GM18508 (cell line): ENCODE results near the gene S100A13.

Experiments used
- ATAC-seq: cut with Tn5 transposase; IDR thresholded peaks from one replicate; pipeline ENCODE4 v1.9.1; 2021; ENCODE audit warnings: moderate number of reproducible peaks; ENCODE audit not compliant: insufficient read depth, unreplicated experiment

The S100A13 gene

GRCh38 chr1:153628638-153629342 is 1.5 kb upstream of the S100A13 start:
- no peak for ATAC-seq

- ATAC-seq = no peak
Measured at GRCh38 chr1:153627715-153628626, 666 bp upstream of the S100A13 start, which contains the start of gene S100A1. Gene S100A1, plus strand, starts transcription at chr1:153628434. Its CDS starts 2,088 bp downstream, at chr1:153630522.

- no peak for ATAC-seq
Measured at GRCh38 chr1:153626477-153626903, 815 bp downstream of the S100A13 start.

- no peak for ATAC-seq
Measured at GRCh38 chr1:153624965-153625611, 2.2 kb downstream of the S100A13 start.

GRCh38 chr1:153623101-153623500 is 4.2 kb downstream of the S100A13 start:
- no peak for ATAC-seq

GRCh38 chr1:153619171-153619570 is 8.1 kb downstream of the S100A13 start:
- ATAC-seq = no peak

- ATAC-seq = no peak
Measured at GRCh38 chr1:153617663-153618062, 9.6 kb downstream of the S100A13 start.

- no peak for ATAC-seq
Measured at GRCh38 chr1:153616917-153617311, 10.4 kb downstream of the S100A13 start.

- ATAC-seq = no peak
Measured at GRCh38 chr1:153616144-153616916, 11.0 kb downstream of the S100A13 start, which contains the start of gene S100A14. Gene S100A14, minus strand, starts transcription at chr1:153616325. Its CDS starts 467 bp downstream, at chr1:153615858.

- no peak for ATAC-seq
Measured at GRCh38 chr1:153615406-153615805, 11.9 kb downstream of the S100A13 start.

GRCh38 chr1:153614906-153615305 is 12.4 kb downstream of the S100A13 start:
- ATAC-seq = no peak

- ATAC-seq = no peak
Measured at GRCh38 chr1:153614189-153614900, 13.0 kb downstream of the S100A13 start.

- ATAC-seq = no peak
Measured at GRCh38 chr1:153613406-153613805, 13.9 kb downstream of the S100A13 start.

GRCh38 chr1:153612755-153613331 is 14.5 kb downstream of the S100A13 start, which contains the start of gene S100A16:
Gene S100A16, minus strand, starts transcription at chr1:153613137. Its CDS starts 4,986 bp downstream, at chr1:153608151.
- ATAC-seq = no peak

- no peak for ATAC-seq
Measured at GRCh38 chr1:153612111-153612754, 15.1 kb downstream of the S100A13 start.

- ATAC-seq = no peak
Measured at GRCh38 chr1:153611356-153611755, 15.9 kb downstream of the S100A13 start.

GRCh38 chr1:153610811-153611301 is 16.4 kb downstream of the S100A13 start:
- ATAC-seq = no peak

GRCh38 chr1:153610334-153610733 is 17.0 kb downstream of the S100A13 start:
- ATAC-seq = no peak
